GM10248 (cell line): ENCODE results near the gene KIAA0513.

ENCODE experiments used
- CTCF ChIA-PET: fragments of 300-600 bp; sonication (Branson Sonifier 250); formaldehyde crosslinking; extraction: SDS; loops from one replicate; lab custom pipeline; 2021; ENCODE audit warnings: antibody characterized with exemption; lab: Yijun Ruan, JAX
- POLR2A ChIA-PET: fragments of 350-650 bp; sonication (Branson Sonifier 250); formaldehyde crosslinking; extraction: SDS; loops from one replicate; lab custom pipeline; 2020; ENCODE audit warnings: antibody characterized with exemption; lab: Yijun Ruan, JAX
- DNase-seq: peaks from one replicate; pipeline ENCODE4 v3.0.0; 2012; ENCODE audit errors: extremely low spot score
- CTCF ChIP-seq: IDR thresholded peaks from 2 replicates; pipeline ENCODE4 v1.5.1; 2012; ENCODE audit warnings: mild to moderate bottlenecking, low read depth; ENCODE audit errors: extremely low read depth, missing control alignments, control extremely low read depth

The KIAA0513 gene

GRCh38 chr16:85015481-85016187 is 12.0 kb upstream of the KIAA0513 start:
- DNase-seq: no peak
- CTCF ChIA-PET: interaction anchor here (1.4 to 2.0 kb wide), 3 partner anchors 11 to 100 kb away, joined by 4 to 5 read pairs (median 5); partner anchors contain the start of gene KIAA0513
- TF ChIP-seq CTCF: no peak
- POLR2A ChIA-PET: no interaction called here

- no peak for DNase-seq
- no peak for TF ChIP-seq CTCF
- ChIA-PET CTCF (interaction anchor here (0.7 kb wide), 1 partner anchor 10 kb away, joined by 3 read pairs; no protein-coding TSS in a partner anchor), POLR2A (no interaction called here)
These were observed 10.4 kb upstream of the KIAA0513 start for GRCh38 chr16:85017151-85017550.

DNA sequence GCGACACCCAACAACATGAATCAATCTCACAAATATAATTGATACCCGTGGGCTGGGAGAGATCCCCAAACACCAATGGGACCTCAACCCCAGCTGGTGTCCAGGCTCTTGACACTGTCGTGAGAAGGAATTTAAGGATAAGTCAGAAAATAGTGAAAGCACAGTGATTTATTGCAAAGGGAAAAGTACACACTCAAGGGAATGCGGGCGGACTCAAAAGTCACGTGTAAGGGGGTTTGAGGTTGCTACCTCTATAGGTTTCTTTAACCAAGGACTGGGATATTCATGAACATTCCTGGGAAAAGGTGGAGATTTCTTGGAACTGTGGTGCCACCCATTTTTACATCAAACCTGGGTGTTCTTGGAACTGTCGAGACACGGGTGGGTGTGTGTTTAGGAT is 10.0 kb upstream of the KIAA0513 start:
- no peak for TF ChIP-seq CTCF
- no peak for DNase-seq
- POLR2A ChIA-PET: no interaction called here
- CTCF ChIA-PET: interaction anchor here (0.7 kb wide), 1 partner anchor 9 kb away, joined by 3 read pairs; no protein-coding TSS in a partner anchor

DNA sequence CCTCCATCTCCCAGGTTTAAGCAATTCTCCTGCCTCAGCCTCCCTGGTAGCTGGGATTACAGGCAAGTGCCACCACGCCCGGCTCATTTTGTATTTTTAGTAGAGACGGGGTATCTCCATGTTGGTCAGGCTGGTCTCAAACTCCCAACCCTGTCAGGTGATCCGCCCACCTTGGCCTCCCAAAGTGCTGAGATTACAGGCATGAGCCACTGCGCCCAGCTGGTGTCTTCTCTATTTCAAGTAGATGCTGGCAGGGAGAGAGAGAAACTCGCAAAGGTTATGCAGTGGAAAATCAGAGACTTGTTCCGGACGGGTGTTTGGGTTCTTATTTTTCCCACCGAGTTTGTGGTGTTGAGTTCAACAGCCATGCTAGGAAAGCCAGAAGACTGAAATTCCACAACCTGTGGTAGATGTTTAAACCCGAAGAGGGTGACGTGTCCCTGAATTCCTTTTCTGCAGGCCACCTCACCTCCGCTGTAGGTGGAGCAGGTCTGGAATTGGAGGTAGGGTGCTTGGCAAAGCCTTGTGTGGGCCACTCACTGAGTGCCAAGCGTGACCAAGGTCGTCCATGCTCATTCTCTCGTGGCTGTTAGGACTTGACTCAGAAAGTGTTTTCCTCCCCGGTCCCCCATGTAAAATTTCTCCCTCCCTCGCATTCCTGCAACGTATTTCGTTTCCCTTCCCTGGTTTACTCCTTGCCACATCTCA is 8.9 kb upstream of the KIAA0513 start:
- ChIA-PET POLR2A (no interaction called here), CTCF (no interaction called here)
- TF ChIP-seq CTCF: no peak
- no peak for DNase-seq

- CTCF ChIA-PET: interaction anchor here (1.7 kb wide), 1 partner anchor 48 kb away, joined by 5 read pairs; no protein-coding TSS in a partner anchor
- no peak for DNase-seq
- no peak for TF ChIP-seq CTCF
- POLR2A ChIA-PET: no interaction called here
These were observed 7.8 kb upstream of the KIAA0513 start for GRCh38 chr16:85019659-85020245.
